Measurements from ENCODE around the gene LENG1. TPM values are rescaled to one million over a fixed set of nuclear protein-coding genes. Genes with fewer than 3 reads are reported as not detected.

The LENG1 gene
- total and polyA plus RNA-seq, 2 experiments from 2014 or later, result 4.7 to 17.2 TPM

DNA sequence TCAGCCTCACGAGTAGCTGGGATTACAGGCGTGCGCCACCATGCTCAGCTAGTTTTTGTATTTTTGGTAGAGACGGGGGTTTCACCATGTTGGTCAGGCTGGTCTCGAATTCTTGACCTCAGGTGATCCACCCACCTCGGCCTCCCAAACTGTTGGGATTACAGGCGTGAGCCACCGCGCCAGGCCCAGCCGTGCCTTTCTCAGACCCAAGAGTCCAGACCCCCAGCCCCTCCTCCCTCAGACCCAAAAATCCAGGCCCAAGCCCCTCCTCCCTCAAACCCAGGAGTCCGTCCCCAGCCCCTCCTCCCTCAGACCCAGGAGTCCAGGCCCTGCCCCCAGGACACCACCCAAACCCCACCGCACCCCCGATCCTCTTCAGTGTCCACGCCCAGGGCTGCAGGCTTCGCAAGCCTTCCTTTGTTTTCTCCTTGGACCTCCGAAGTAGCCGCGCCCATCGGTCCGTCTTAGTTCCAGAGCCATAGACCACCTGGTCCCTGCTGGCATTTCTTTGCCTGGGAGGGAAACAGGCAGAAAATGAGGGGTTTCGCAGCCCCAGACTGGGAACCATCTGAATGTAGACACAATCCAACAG is 9.7 kb upstream of the LENG1 start (continued):
- TF ChIP-seq, protein P1, sequence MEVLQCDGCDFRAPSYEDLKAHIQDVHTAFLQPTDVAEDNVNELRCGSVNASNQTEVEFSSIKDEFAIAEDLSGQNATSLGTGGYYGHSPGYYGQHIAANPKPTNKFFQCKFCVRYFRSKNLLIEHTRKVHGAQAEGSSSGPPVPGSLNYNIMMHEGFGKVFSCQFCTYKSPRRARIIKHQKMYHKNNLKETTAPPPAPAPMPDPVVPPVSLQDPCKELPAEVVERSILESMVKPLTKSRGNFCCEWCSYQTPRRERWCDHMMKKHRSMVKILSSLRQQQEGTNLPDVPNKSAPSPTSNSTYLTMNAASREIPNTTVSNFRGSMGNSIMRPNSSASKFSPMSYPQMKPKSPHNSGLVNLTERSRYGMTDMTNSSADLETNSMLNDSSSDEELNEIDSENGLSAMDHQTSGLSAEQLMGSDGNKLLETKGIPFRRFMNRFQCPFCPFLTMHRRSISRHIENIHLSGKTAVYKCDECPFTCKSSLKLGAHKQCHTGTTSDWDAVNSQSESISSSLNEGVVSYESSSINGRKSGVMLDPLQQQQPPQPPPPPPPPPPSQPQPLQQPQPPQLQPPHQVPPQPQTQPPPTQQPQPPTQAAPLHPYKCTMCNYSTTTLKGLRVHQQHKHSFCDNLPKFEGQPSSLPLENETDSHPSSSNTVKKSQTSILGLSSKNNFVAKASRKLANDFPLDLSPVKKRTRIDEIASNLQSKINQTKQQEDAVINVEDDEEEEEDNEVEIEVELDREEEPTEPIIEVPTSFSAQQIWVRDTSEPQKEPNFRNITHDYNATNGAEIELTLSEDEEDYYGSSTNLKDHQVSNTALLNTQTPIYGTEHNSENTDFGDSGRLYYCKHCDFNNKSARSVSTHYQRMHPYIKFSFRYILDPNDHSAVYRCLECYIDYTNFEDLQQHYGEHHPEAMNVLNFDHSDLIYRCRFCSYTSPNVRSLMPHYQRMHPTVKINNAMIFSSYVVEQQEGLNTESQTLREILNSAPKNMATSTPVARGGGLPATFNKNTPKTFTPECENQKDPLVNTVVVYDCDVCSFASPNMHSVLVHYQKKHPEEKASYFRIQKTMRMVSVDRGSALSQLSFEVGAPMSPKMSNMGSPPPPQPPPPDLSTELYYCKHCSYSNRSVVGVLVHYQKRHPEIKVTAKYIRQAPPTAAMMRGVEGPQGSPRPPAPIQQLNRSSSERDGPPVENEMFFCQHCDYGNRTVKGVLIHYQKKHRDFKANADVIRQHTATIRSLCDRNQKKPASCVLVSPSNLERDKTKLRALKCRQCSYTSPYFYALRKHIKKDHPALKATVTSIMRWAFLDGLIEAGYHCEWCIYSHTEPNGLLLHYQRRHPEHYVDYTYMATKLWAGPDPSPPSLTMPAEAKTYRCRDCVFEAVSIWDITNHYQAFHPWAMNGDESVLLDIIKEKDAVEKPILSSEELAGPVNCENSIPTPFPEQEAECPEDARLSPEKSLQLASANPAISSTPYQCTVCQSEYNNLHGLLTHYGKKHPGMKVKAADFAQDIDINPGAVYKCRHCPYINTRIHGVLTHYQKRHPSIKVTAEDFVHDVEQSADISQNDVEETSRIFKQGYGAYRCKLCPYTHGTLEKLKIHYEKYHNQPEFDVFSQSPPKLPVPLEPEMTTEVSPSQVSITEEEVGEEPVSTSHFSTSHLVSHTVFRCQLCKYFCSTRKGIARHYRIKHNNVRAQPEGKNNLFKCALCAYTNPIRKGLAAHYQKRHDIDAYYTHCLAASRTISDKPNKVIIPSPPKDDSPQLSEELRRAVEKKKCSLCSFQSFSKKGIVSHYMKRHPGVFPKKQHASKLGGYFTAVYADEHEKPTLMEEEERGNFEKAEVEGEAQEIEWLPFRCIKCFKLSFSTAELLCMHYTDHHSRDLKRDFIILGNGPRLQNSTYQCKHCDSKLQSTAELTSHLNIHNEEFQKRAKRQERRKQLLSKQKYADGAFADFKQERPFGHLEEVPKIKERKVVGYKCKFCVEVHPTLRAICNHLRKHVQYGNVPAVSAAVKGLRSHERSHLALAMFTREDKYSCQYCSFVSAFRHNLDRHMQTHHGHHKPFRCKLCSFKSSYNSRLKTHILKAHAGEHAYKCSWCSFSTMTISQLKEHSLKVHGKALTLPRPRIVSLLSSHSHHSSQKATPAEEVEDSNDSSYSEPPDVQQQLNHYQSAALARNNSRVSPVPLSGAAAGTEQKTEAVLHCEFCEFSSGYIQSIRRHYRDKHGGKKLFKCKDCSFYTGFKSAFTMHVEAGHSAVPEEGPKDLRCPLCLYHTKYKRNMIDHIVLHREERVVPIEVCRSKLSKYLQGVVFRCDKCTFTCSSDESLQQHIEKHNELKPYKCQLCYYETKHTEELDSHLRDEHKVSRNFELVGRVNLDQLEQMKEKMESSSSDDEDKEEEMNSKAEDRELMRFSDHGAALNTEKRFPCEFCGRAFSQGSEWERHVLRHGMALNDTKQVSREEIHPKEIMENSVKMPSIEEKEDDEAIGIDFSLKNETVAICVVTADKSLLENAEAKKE (CRISPR knock-in tag; IDR thresholded peaks at IDR 0.05), result no peak
- TF ChIP-seq POLR2AphosphoS5 (IDR thresholded peaks at IDR 0.05; ENCODE audit: low read depth), result no peak
- TF ChIP-seq, protein P2, sequence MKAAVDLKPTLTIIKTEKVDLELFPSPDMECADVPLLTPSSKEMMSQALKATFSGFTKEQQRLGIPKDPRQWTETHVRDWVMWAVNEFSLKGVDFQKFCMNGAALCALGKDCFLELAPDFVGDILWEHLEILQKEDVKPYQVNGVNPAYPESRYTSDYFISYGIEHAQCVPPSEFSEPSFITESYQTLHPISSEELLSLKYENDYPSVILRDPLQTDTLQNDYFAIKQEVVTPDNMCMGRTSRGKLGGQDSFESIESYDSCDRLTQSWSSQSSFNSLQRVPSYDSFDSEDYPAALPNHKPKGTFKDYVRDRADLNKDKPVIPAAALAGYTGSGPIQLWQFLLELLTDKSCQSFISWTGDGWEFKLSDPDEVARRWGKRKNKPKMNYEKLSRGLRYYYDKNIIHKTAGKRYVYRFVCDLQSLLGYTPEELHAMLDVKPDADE (IDR thresholded peaks at IDR 0.05), result no peak

DNA sequence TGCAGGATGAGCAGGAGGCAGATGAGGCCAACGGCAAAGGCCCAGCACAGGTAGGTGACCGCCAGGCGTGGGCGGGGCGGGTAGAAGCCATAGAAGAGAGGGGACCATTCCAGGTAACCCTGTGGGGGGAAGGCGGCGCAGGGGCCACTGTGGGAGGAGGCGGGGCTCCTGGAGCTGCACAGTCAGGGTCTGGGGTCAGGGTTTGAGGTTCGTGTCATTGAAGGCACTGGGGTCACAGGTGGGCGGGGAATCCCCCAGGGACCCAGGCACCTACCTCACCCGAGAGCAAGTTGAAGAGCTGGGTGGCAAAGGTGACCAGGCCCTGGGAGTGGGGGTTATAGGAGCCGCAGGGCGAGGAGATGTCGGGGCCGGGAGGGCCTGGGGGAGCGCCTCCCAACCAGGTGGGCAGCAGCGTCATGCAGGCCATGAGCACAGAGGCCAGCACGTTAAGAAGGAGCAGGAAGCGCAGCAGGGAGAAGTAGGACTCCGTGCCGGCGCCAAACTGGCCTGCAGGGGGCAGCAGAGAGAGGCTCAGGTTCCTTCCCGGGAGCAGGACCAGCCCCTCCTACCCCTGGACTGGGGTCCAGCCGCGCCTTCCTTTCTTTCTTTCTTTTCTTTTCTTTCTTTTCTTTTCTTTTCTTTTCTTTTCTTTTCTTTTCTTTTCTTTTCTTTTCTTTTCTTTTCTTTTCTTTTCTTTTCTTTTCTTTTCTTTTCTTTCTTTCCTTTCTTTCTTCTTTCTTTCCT is 8.8 kb upstream of the LENG1 start:
- H3K27ac Mint-ChIP-seq, result no peak overlapping the region
- peaks cover 31% of the 10 kb centered on the region for H3K27me3 Mint-ChIP-seq (ENCODE audit: insufficient read depth, low read depth, poor library complexity)
- H3K27me3 ChIP-seq (ENCODE audit: insufficient read depth), result peaks cover 3% of the 10 kb centered on the region; the same call in 1 of the 2 replicates
- DNase-seq (ENCODE audit: low spot score), result peak; percentile 97
- H4K20me1 ChIP-seq (replicated peaks; ENCODE audit: insufficient read depth), result no peaks in the 10 kb centered on the region
- no peaks in the 10 kb centered on the region; the same call in 1 of the 2 replicates for H3K4me1 ChIP-seq (ENCODE audit: insufficient read depth)
- no peak overlapping the region for H3K27ac ChIP-seq (ENCODE audit: low read depth)
- ATAC-seq, result peak; percentile 54
- H3K36me3 ChIP-seq (ENCODE audit: insufficient read depth), result no peaks in the 10 kb centered on the region
- H3K4me2 ChIP-seq, result peak overlapping the region; percentile 71
- peaks cover 14% of the 10 kb centered on the region for H3F3A ChIP-seq (replicated peaks; ENCODE audit: low read depth)
- H3K4me3 Mint-ChIP-seq, result no peak overlapping the region
- H3K79me2 ChIP-seq (replicated peaks; ENCODE audit: insufficient read depth), result no peaks in the 10 kb centered on the region
- peak overlapping the region; percentile 45; the same call in 1 of the 2 replicates for H3K4me3 ChIP-seq
- TF ChIP-seq NANOG (IDR thresholded peaks at IDR 0.05; ENCODE audit: borderline replicate concordance), result no peak
- TF ChIP-seq, protein P3, sequence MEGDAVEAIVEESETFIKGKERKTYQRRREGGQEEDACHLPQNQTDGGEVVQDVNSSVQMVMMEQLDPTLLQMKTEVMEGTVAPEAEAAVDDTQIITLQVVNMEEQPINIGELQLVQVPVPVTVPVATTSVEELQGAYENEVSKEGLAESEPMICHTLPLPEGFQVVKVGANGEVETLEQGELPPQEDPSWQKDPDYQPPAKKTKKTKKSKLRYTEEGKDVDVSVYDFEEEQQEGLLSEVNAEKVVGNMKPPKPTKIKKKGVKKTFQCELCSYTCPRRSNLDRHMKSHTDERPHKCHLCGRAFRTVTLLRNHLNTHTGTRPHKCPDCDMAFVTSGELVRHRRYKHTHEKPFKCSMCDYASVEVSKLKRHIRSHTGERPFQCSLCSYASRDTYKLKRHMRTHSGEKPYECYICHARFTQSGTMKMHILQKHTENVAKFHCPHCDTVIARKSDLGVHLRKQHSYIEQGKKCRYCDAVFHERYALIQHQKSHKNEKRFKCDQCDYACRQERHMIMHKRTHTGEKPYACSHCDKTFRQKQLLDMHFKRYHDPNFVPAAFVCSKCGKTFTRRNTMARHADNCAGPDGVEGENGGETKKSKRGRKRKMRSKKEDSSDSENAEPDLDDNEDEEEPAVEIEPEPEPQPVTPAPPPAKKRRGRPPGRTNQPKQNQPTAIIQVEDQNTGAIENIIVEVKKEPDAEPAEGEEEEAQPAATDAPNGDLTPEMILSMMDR (conservative IDR thresholded peaks at IDR 0.05; ENCODE audit: low read depth in 2 of 2), result peak; percentile 79 to 89
- H3K9me2 ChIP-seq (ENCODE audit: insufficient read depth), result no peaks in the 10 kb centered on the region
- peaks cover 22% of the 10 kb centered on the region for H3K4me1 Mint-ChIP-seq
- 0 out of 2 replicates have a peak overlapping the region, but pooled peaks have one; percentile 78 for H2AFZ ChIP-seq
- H3K36me3 Mint-ChIP-seq (ENCODE audit: low read depth), result no peaks in the 10 kb centered on the region; the same call in 2 of the 3 replicates
- H3K9me3 Mint-ChIP-seq, result no peaks in the 10 kb centered on the region; the same call in 1 of the 3 replicates

Data from GM23338 (cell line).